ENCODE data around the gene MNT.
"Not testable (repeated sequence)": the region's sequence is repeated elsewhere in the genome, so short reads cannot be mapped to it uniquely, and the experiment has no call there.

MNT gene, protein sequence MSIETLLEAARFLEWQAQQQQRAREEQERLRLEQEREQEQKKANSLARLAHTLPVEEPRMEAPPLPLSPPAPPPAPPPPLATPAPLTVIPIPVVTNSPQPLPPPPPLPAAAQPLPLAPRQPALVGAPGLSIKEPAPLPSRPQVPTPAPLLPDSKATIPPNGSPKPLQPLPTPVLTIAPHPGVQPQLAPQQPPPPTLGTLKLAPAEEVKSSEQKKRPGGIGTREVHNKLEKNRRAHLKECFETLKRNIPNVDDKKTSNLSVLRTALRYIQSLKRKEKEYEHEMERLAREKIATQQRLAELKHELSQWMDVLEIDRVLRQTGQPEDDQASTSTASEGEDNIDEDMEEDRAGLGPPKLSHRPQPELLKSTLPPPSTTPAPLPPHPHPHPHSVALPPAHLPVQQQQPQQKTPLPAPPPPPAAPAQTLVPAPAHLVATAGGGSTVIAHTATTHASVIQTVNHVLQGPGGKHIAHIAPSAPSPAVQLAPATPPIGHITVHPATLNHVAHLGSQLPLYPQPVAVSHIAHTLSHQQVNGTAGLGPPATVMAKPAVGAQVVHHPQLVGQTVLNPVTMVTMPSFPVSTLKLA

DNA sequence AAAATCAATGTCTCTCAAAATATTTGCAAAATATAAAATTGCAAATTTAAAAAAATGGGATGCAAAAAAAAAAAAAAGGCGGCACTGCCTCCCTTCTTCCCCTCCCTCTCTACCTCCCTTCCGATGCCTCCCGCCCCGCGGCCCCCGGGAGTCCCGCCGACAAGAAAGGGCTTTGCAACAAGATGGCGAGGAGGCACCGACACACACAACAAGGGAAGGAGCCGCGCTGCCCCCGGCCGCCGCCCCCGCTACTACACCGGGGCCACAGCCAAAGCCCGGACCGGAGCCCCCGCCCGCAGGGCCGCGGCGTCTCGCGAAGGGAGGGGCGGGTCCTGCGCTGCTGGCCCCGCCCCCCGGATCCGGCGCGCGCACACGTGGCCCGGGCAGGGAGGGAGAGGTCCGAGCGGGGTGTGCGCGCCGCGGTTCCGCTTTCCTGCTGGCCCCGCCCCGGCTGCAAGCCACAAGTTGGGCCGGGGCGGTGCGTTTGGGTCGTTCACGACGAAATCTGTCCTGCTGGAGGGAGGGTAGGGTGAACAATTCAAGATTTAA, at the start of gene MNT:
Gene MNT, minus strand, starts transcription at position 184 of the 549 bp plus-strand sequence. CDS start 348 bp downstream, outside the sequence.
- DNase-seq (ENCODE audit: low read depth in 2 of 2), result peak; percentile 82 to 92

DNA sequence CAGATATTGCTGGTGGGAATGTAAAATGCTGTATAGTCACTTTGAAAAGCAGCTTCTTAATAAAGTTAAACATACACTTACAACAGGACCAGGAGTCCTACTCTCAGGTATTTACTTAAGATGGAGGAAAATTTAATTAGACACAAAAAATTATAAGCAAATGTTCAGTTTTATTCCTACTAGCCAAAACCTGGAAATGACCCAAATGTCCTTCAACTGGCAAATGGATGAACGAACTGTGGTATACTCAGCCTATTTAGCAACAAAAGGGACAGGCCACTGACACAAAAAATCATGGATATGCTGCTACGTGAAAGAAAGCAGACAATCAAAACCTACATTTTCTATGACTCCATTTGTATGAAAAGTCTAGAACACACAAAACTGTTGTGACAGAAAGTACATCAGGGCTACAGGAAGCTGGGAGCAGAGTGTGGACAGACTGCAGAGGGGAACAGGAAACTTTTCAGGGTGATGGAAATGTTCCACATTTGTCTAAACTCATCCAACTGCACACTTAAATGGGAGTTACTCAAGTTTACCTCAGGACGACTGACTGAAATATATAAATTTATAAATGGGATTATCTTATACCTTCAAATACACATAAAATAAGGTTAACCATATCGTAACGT, 49.3 kb upstream of the MNT start:
- DNase-seq (ENCODE audit: low read depth in 2 of 2), result no peak

DNA sequence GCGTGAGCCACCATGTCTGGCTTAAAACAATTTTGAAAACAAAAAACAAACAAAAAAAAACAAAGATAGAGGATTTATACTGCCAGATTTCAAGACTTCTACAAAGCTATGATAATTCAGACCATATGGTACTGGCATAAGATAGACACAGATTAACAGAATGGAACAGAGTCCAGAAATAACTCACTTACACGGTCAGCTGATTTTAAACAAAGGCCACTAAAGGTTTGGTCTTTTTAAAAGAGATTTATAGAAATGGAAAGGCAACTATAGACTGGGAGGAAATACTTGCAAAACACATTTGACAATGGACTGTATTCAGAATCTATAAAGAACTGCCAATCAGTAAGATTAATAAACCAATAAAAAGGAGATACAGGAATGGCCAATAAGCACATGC, 48.6 kb upstream of the MNT start:
- DNase-seq (ENCODE audit: low read depth in 2 of 2), result no peak

DNA sequence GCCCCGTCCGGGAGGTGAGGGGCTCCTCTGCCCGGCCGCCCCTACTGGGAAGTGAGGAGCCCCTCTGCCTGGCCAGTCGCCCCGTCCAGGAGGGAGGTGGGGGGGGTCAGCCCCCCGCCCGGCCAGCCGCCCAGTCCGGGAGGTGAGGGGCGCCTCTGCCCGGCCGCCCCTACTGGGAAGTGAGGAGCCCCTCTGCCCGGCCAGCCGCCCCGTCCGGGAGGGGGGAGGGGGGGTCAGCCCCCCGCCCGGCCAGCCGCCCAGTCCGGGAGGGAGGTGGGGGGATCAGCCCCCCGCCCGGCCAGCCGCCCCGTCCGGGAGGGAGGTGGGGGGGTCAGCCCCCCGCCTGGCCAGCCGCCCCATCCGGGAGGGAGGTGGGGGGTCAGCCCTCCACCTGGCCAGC, 46.6 kb upstream of the MNT start:
- not testable (repeated sequence) for DNase-seq (ENCODE audit: low read depth in 2 of 2)

DNA sequence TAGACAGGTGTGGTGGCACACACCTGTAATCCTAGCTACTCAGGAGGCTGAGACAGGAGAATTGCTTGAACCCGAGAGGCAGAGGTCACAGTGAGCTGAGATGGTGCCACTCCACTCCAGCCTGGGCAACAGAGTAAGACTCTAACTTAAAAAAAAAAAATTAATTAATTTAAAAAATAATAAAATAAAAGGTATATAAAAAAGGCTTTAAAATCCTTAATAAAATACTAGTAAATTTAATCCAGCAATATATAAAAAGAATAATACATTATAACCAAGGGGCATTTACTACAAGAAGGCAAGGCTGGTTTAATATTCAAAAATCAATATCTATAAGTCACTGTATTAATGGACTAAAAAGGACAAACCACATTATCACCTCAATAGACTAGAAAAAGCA, 44.8 kb upstream of the MNT start:
- DNase-seq (ENCODE audit: low read depth in 2 of 2), result no peak

DNA sequence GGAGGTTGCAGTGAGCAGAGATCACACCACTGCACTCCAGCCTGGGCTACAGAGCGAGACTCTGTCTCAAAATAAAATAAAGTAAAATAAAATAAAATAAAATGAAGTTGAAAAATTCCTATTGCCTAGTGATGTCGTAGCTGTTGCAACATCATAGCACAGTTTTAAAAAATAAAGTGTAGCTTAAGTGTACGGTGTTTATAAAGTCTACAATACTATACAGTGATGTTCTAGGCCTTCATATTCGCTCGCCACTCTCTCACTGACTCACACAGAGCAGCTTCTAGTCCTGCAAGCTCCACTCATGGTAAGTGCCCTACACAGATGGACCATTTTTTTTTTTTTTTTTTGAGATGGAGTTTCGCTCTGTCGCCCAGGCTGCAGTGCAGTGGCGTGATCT, 43.5 kb upstream of the MNT start:
- no peak for DNase-seq (ENCODE audit: low read depth in 2 of 2)

DNA sequence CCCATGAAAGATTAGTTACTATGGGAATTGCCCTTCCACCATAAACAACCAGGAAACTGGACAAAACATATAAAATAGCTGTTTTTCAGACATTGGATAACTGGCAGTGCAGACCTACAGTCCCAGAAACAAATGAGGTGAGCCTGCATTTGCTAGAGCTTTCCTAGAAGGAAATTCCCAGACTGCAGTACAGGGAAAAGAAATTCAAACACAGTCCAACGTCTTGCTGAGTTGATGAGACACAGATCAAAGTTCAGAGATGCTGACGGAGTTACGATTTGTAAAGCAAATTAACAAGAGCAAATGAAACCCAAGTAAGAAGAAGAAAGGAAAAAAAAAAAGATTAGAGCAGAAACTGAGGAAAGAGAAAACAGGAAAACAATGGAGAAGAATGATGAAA, 41.3 kb upstream of the MNT start:
- DNase-seq (ENCODE audit: low read depth in 2 of 2), result no peak

DNA sequence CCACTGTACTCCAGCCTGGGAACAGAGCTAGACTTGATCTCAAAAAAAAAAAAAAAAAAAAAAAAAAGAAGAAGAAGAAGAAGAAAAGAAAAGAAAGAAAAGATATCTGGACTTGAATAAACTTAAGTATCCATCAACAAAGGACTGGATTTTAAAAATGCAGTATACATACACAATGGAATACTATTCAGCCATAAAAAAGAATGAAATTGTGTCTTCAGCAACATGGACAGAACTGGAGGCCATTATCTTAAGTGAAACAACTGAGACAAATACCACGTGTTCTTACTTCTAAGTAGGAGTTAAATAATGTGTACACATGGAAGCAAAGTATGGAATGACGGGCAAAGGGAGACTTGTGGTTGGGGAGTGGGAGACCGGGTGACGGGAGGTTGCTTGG, 40.1 kb upstream of the MNT start:
- DNase-seq (ENCODE audit: low read depth in 2 of 2), result no peak

DNA sequence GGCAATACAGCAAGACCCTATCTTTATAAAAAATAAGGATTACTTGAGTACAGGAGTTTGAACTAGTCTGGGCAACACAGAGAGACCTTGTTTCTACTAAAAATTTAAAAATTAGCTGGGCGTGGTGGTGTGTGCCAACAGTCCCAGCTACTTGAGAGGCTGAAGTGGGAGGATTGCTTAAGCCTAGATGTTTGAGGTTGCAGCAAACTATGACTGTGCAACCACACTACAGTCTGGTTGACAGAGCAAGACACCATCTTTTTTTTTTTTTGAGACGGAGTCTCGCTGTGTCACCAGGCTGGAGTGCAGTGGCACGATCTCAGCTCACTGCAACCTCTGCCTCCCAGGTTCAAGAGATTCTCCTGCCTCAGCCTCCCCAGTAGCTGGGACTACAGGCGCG, 39.1 kb upstream of the MNT start:
- DNase-seq (ENCODE audit: low read depth in 2 of 2), result not testable (repeated sequence)

DNA sequence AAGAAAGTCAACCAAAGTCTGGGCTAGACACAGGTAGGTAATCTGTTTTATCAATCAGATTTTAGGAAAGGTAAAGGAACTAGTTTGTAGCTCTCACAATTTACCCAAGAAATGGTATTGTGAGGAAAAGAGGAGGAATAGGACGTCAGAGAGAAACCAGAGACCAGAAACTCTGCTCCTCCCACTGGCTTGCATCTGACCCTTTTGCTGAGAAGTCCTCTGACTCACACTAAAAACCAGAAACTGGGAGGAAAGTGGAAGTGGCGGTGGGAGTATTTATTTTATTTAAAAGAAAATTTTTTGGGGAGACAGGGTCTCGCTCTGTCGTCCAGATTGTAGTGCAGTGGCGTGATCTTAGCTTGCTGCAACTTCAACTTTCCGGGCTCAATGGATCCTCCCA, 38.0 kb upstream of the MNT start:
- no peak for DNase-seq (ENCODE audit: low read depth in 2 of 2)

DNA sequence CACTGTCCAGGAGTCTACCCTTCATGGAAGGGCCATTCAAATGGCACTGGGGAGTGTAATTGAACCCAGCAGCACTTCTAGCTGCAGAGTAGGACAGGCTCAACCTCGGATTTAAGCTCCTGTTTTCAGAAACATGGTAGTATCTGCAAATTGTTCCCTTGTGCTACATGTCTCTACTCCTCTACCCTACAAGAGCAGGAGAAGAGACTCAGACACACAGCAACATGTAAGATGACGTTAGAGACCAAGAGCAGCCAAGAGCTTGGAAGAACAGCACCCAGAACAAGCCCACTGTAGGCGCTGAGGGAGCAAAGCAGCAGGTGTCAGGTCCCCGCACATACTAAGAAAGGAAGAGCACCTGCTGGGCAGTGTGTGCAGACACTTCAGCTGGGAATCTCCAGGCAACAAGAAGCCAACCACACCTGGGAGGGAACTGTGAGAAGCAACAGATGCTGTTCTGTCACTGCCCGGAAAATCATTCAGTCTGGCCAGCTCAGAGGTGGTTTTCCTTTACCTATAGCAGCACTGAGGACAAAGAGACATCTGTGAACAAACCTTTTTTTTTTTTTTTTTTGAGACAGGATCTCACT, 35.6 kb upstream of the MNT start:
- DNase-seq (ENCODE audit: low read depth in 2 of 2), result no peak

DNA sequence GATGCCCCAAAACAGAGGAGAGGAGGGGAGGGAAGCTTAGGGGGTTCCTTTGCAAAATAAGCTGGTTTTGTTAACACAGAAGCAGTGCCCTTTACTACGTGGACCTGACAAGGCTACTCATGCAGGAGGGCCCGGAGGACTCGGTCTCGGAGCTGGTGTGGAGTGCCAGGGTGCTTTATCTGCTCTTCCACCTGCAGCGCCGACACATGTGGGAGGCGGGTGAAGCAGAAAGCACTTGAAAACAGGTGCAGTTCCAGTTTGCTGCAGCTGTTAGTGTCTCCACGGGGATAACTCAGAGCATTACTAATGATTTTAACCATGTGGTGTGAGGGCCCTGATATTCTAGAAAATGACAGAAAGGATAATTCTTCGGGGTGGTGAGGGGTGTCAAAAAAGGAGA, 35.0 kb upstream of the MNT start:
- DNase-seq (ENCODE audit: low read depth in 2 of 2), result no peak

DNA sequence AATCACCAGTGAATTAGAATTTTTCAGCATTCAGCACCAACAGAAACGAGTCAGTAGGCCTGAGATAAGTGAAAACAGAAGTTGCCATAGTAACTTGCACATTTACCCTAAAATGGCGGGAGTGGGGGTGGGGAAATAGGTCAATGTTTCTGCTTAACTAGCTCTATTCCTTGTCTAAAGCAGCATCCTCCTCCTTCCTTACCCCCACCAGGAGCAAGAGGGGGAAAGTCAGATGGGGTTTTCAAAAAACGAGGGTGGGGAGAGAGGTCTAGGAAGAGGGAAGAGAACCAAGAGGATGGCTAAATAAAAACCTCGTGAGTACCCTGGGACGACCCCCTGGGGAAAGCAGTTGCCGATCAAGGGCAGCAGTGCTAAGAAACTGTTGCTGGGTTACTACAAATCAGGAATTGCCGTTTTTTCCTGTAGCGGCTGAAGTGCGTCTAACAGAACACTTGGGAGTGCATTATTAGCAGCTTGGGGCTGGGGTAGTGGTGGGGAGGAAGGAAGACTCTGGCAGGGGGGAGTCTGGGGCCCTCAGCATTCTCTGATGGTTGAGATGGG, 34.4 kb upstream of the MNT start:
- DNase-seq (ENCODE audit: low read depth in 2 of 2), result no peak

DNA sequence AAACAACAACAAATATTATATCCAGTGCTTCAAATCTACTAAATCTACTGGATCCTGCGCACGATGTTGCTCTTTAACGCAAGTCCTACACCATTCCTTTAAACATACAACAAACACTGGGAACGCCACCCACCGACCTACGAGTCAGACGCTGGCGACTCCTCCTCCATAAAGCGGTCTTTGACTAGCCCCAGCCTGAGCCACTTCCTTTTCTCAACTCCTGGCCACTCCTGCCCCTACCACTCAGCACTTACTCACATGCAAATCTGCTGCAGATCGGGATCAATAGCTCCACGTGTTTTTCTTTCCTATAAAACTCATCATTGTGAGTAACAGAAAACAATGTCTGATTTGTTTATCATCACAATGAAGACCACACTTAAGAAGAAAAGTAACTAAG, 32.8 kb upstream of the MNT start:
- DNase-seq (ENCODE audit: low read depth in 2 of 2), result no peak

DNA sequence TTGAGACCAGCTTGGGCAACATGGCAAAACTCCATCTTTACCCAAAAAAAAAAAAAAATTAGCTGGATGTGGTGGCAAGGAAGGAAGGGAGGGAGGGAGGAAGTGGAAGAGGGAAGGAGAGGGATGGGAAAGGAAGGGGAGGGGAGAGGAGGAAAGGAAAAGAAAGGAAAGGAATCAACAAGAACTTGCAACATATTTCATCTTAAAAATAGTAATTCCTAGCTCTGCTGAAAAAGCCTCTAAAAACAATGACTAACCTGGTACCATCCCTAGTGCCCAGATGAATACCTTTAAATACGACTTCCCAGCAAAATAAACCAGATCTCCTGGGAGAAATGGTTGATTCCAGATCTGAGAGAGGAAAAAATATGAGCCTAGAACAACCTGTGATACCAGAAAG, 27.1 kb upstream of the MNT start:
- no peak for DNase-seq (ENCODE audit: low read depth in 2 of 2)

DNA sequence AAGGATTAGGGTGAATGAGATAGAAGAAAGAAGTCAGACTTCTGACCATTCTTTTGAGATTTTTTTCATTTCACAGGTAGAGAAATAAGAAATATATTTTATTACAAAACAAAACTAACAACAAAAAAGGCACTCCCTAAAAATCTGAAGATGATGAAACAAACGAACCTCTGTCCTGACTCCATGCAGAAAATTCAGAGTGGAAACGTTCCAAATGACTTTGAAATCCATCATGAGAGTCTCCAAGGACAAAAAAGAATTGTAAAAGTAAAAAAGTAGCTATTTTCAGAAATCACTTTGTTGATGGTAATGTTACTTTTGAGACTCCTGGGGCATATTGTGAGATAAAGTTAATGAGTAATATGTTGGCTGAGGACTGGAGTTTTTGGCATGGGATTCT, 26.4 kb upstream of the MNT start:
- no peak for DNase-seq (ENCODE audit: low read depth in 2 of 2)

DNA sequence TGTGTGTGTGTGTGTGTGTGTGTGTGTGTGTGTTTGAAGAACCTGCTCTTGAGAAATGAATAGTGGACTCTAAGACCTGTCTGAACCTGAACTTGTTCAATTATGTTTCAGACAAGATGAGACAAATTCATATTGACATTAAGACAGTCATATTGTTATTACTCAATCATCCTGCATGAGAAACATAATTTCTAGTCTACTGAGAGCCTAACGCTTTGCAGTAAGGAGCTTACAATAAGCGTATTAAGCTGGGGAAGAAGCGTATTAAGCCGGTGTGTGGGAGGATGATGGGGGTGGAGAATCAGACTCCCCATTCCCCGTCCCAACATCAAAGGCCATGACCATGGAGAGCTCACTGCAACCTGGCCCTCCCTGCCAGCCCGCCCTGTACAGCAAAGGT, 22.4 kb upstream of the MNT start:
- DNase-seq (ENCODE audit: low read depth in 2 of 2), result no peak

DNA sequence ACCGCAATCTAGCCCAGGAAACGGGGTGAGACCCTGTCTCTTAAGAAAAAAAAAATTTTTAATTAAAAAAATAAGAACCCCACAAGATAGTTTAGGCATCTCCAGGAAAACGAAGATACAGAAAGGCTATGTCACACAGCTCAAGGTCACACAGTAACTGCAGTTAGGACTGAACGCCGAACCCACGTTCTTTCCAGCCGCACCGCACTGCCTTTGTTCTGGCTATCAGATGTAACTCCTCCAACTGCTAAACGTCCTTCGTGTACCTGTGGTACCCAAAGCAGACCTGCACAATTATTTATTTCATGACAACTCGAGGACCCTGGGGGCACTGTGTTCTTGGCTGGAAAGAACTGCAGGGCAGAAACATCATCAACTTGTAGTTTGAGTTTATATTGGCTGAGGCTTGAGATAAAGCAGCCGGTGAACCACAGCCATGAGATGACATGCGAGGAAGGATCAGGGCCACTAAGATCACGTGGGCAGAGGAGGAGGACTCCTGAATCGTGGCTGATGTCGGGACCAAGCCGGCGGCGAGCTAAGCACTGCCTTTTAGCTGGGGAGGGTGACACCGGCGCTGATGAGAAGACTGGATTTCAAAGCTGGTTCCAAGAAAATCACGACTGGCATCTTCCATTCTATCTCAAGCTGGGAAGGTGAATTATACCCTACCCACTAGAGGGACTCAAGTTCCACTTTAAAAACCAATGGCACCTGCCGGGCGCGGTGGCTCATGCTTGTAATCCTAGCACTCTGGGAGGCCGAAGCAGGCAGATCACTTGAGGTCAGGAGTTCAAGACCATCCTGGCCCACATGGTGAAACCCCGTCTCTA, 20.7 kb upstream of the MNT start:
- DNase-seq (ENCODE audit: low read depth in 2 of 2), result no peak

DNA sequence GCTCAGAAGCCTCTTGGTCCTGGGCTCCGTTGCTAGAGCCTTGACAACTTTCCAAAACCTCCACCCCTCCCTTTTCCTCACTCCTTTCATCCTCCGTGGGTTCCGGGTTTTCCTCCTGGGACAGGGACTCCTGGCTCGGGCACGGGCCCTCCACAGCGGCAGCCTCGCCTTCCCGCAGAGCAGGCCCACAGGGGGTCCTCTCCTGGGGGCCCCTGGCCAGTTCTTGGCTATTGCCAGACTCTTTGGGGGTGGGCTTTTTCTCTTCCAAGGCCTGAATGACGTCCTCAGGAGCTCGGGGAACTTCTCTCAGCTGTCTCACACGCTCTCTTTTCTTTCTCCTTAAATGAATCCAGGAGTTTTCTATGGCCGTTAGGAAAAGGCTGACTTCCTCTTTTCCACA, 19.3 kb upstream of the MNT start:
- DNase-seq (ENCODE audit: low read depth in 2 of 2), result no peak

DNA sequence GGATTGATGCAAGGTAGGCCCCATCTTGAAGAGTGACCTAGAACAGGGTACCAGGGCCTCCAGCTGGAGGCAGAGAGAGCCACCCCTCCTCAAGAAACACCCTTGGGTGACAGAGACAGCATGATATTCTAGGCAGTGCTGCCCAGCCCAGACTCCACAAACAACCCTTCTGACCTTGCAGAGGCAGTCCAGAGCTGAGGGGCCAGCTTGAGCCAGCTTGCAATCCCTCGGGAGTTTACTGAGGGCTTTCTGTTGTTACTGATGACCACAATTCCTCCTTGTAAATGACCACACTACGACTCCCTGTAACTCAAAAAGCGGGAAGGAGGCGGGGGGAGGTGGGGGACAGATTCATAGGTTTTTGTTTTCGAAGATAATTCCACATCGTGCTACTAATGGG, 18.6 kb upstream of the MNT start:
- DNase-seq (ENCODE audit: low read depth in 2 of 2), result no peak

DNA sequence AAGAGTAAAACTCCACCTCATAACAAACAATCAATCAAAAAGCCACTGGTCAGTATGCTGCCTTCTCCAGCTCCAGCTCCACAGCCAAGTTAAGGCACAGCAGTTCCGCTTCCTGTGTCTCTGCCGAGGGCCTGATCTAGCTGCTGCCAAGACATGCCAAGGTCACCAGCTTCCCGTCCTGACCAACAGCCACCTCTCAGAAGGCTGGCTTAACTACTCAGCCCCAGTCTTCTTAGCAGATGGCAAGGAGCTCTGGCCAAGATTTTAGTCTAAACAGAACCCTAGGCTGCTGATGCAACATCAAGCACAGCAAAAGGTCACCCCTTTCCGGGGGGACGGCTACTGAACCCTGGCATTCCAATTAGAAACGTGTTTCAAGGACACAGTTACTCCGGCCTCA, 17.7 kb upstream of the MNT start:
- DNase-seq (ENCODE audit: low read depth in 2 of 2), result no peak

Measured in stimulated activated CD4-positive, alpha-beta T cell treated with anti-CD3 and anti-CD28 coated beads, Interleukin-1b, Interleukin-23, amount 100 ng/mL, for 1 hour (primary cell).